PC-3 (cell line): Measurements from ENCODE around the gene EDIL3.

Experiments
- EZH2 ChIP-seq: fragments of 300-600 bp; sonication (generic); IDR thresholded peaks from one replicate; pipeline ENCODE4 v1.6.1; 2017; ENCODE audit warnings: antibody characterized with exemption, mild to moderate bottlenecking, low read length; ENCODE audit not compliant: unreplicated experiment
- EZH2phosphoT487 ChIP-seq: fragments of 300-600 bp; sonication (generic); IDR thresholded peaks from 2 replicates; pipeline ENCODE4 v1.6.1; 2018; ENCODE audit warnings: mild to moderate bottlenecking, antibody characterized with exemption, low read length, borderline replicate concordance
- TF ChIP-seq, protein P1 (sequence below): fragments of 300-600 bp; sonication (generic); conservative IDR thresholded peaks from 2 replicates; pipeline ENCODE4 v1.5.1; 2017; ENCODE audit warnings: antibody characterized with exemption, low read depth, mild to moderate bottlenecking, low read length

DNA sequence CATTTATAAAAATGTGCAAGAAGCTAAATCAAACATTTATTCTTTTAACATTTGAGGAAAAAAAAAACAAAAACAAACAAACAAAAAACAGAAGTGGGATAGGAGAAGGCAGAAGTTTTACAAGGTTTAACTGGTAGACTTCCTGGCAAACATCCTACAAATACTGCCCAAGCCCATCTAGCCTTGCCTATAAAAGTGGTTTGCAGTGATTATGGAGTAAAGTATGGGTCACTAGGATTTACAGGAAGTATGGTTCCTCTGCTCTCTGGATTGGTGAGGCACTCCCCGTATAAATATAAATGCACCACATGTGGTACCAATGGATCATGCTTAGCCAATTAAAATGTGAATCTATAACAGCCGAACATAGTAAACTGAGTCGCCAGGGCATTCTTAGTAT, 291.9 kb downstream of the EDIL3 start:
- TF ChIP-seq, protein P1, sequence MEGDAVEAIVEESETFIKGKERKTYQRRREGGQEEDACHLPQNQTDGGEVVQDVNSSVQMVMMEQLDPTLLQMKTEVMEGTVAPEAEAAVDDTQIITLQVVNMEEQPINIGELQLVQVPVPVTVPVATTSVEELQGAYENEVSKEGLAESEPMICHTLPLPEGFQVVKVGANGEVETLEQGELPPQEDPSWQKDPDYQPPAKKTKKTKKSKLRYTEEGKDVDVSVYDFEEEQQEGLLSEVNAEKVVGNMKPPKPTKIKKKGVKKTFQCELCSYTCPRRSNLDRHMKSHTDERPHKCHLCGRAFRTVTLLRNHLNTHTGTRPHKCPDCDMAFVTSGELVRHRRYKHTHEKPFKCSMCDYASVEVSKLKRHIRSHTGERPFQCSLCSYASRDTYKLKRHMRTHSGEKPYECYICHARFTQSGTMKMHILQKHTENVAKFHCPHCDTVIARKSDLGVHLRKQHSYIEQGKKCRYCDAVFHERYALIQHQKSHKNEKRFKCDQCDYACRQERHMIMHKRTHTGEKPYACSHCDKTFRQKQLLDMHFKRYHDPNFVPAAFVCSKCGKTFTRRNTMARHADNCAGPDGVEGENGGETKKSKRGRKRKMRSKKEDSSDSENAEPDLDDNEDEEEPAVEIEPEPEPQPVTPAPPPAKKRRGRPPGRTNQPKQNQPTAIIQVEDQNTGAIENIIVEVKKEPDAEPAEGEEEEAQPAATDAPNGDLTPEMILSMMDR, result no peak
- TF ChIP-seq EZH2phosphoT487 (no peak), EZH2 (no peak)
